NCI-H774 (cell line): ENCODE results near the gene GIGYF2.
A peak's percentile ranks its signal among the peaks of the same experiment; 100 is the strongest.

Experiments
- DNase-seq: peaks from one replicate; lab custom pipeline; 2025; lab: John Stamatoyannopoulos, UW

GIGYF2 gene

GRCh38 chr2:232882085-232882484 lies 185.0 kb downstream of the GIGYF2 start:
- DNase-seq = no peak

GRCh38 chr2:232882505-232883115 lies 185.5 kb downstream of the GIGYF2 start:
- DNase-seq = no peak

- no peak for DNase-seq
These were observed 186.1 kb downstream of the GIGYF2 start for GRCh38 chr2:232883116-232883721.

GRCh38 chr2:232884001-232884421 lies 186.9 kb downstream of the GIGYF2 start:
- DNase-seq = no peak

- DNase-seq = no peak
These were observed 187.6 kb downstream of the GIGYF2 start for GRCh38 chr2:232884549-232885263.

DNA sequence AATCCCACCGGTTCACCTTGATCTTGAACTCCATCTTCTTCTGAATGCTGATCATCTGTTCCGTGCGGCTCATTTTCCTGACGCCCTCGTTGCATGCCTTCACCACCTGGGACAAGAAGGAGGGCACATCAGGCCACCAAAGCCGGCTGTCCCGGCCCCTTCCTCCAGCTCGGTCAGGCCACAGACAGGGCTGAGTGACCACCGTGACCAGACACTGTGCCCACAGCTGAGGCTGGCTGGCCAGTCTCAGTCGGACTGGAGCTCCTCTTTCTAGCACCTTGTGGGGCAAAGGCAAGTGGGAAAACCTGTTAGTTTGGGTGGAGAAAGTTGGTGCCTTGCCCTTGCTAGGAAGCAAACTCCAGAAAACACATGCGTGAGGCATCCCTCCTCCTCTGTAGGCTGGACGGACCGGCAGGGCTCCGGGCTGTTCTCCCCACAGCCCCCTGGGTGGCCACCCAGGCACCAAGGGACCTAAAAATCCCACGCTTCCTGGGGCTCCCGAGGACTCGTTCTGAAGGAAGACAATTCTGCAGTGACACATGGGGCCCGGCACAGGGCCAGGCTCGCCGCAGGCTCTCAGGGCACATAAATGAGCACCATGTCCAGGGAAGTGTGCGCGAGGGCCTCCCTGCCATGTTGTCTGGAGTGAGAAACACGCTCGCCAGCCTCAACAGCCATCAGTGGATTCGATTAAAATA lies 188.3 kb downstream of the GIGYF2 start:
- no peak for DNase-seq

DNA sequence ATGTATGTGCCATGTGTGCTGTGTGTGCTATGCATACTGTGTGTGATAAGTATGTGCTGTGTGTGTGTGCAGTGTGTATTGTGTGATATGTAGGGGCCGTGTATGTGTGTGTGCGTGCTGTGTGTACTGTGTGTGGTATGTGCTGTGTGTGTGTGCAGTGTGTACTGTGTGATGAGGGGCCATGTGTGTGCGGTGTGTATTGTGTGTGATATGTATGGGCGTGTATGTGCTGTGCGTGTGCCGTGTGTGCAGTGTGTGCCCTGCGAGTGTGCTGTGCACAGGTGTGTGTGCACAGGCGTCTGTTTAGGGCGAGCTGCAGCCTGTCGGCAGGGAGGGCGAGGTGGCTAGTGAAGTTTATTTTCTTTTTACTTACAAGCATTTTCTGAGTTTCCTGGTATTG lies 189.0 kb downstream of the GIGYF2 start:
- DNase-seq = no peak

- no peak for DNase-seq
These were observed 189.5 kb downstream of the GIGYF2 start for GRCh38 chr2:232886632-232887031.

- DNase-seq = no peak
These were observed 190.2 kb downstream of the GIGYF2 start for GRCh38 chr2:232887171-232887850.

- no peak for DNase-seq
These were observed 191.1 kb downstream of the GIGYF2 start for GRCh38 chr2:232888099-232888836.

DNA sequence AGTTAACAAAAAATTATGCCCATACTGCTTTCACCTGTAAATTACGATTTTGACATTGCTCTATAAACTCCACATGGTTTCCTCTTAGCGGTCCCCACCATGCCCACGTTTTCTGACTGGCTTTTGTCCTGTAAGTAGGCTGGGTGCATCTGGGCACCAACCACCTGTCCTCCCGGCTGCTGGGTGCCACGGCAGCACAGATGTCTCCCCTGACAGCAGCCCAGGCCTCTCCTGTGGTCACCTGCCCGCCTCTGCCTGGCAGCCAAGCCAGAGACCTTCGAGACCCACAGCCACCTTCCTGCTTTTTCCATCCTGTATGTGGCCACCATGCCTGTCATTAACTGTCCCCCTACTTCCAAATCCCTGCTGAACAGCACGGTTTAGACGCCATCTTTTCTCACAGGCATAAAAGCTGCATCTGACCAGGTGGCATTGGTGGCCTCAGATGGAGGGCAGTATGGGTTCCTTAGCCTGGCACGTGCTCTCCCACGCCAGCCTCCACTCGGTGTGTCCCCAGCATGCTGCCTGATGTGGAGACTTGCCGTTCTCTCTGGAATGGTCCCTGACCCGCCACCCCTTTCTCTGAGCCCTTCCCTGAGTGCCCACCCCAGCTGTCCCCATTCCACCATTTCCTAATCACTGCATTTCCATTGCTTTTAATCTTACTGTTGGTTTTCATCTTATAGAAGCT lies 191.9 kb downstream of the GIGYF2 start:
- no peak for DNase-seq

DNA sequence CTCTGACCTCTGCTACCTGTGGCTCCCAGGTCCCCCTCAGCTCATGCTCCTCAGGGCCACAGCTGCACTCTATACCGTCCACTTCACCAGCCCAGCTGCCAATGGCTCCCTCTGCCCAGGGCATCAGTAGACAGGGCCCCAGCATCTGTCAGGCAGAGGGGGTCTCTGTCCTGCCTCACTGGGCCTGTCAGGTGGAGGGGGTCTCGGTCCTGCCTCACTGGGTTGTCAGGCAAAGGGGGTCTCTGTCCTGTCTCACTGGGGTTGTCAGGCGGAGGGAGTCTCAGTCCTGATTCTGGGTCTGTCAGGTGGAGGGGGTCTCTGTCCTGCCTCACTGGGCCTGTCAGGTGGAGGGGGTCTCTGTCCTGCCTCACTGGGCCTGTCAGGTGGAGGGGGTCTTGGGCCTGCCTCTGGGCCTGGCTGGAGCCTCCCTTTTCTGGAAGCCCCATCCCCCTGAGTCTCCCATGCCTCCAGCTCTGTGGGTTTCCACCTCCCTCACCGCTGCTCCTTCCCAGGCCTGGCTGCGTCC lies 192.8 kb downstream of the GIGYF2 start:
- DNase-seq = no peak

DNA sequence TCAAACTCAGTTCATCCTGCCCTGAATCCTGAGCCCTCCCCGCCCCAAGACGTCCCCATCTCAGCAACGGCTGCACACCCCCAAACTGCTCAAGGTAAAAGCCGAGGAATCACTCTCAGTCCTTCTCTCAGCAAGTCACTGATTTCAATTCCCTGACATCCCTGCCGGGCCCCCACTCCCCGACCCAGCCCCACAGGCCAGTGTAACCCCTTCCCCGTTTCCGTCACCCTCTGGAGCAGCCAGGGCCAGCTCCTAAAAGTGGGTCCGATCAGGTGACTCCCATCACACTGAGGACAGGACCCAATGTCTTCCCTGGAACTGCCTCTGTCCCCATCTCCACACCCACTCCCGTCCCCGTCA lies 193.4 kb downstream of the GIGYF2 start:
- DNase-seq = no peak

GRCh38 chr2:232890896-232891601 lies 193.9 kb downstream of the GIGYF2 start:
- peak; percentile 74 for DNase-seq

GRCh38 chr2:232891621-232892071 lies 194.5 kb downstream of the GIGYF2 start:
- DNase-seq = no peak

DNA sequence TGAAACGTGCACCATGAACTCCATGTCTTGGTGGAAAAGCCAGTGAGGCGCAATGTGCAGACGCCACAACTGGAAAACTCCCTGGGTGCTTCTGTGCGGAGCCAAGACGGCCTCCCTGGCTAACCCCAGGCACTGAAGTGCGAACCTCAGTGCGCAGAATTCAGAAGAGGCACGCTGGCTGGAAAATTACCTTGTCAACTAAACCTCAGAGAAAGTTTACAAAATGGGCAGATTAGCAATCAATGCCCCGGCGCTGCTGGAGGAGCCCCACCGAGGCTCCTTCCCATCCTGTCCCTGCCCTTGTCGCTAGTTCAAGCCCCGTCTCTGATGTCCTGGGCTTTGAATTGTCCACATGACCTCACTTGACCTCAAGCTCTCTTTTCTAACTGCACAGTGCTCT lies 195.1 kb downstream of the GIGYF2 start:
- DNase-seq = no peak

- no peak for DNase-seq
These were observed 195.7 kb downstream of the GIGYF2 start for GRCh38 chr2:232892843-232893242.

DNA sequence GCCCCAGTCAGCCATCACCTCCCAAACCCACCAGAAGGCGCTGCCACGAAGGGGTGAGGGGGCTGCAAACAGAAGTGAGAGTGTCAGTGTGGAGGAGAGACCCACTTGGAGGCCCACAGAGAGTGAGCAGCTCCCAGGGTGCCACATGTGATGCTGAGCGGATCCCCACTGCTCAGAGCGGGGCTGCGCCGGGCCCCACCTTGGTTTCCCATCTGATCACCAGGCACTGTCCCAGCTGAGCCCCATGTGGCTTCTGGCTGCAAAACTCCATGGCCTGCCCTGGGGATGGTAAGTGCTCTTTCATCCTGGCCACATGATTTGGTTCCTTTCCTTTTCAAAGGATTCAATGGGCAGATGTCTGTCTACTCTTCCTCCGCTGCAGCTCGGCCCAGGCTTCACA lies 196.7 kb downstream of the GIGYF2 start:
- DNase-seq = no peak

DNA sequence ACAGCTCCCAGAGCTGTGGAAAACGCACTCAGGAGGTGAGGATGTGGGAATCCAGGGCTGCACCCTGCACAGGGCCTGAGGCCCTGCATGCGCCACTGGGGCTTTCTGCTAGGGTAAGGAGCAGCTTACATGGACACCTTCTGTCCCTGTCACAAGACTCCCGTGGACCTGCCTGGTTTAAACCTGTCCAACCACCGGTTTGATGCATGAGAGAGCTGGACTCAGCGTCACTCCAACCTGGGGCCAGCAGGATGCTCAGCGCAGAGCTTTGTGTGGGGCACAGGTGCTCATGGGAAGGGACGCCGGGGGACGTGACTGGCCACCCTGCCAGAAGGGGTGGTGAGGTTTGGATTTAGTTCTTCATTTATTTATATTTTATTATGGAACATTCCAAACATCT lies 197.1 kb downstream of the GIGYF2 start:
- no peak for DNase-seq

DNA sequence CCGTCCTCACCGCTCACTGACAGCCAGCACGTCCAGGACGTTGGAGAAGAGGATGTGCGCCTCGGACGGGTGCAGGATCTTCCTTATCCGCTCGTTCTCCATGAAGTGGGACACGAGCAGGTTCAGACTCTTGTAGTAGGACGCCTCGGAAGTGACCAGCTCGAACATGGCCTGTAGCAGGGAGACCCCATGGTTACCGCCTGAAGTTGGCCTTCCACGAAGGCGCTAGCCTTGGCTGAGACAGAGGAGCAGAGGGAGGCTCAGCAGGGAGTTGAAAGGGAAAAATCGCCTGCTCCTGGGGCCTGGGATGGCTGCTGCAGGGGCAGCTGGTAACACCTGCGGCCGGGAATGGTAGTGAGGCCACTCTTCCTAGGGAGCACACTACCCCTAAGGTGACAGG lies 197.6 kb downstream of the GIGYF2 start:
- no peak for DNase-seq
